GM18873 (cell line): Measurements from ENCODE around the gene LEO1.
"Not testable (repeated sequence)": the region's sequence is repeated elsewhere in the genome, so short reads cannot be mapped to it uniquely, and the experiment has no call there.

Experiments
- ATAC-seq: cut with Tn5 transposase; IDR thresholded peaks from one replicate; pipeline ENCODE4 v1.9.1; 2021; ENCODE audit warnings: mild to moderate bottlenecking, moderate library complexity, moderate number of reproducible peaks; ENCODE audit not compliant: unreplicated experiment, low FRiP score

Gene LEO1

DNA sequence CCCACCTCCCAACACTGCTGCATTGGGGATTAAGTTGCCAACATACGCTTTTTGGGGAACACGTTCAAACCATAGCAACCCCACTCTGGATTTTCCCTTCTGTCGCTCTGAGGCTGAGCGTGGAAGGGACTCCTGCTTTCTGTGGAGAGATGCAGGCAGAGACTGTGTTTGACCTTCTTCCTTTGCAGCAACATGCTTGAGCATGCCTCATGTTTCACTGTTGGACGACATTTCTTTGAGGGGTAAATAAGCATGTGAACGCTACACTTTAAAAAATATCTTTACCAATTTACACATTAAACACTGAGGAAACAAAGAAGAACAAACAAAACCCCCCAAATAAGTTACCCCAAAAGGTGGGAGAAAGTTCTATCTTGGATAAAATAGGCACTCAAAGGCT lies 33.2 kb upstream of the LEO1 start:
- no peak for ATAC-seq

DNA sequence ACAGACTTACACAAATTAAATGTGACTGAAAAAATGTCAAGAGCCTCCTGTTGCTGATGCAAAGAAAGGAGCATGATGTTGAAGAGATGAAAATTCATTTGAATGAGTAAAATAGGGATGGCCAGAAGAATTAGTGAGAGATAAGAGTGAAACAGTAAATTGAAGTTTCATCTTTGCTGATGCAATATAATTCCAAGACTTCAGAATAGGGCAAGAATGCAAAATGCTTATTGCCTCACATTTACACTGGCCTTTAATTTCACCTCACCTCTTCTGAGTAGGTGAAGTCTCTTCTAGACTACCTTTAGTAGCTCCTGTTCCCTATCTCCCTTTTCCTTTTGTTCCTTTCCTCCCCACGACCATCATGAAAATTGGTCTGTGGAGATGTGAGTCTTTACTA lies 32.1 kb upstream of the LEO1 start:
- ATAC-seq: no peak

DNA sequence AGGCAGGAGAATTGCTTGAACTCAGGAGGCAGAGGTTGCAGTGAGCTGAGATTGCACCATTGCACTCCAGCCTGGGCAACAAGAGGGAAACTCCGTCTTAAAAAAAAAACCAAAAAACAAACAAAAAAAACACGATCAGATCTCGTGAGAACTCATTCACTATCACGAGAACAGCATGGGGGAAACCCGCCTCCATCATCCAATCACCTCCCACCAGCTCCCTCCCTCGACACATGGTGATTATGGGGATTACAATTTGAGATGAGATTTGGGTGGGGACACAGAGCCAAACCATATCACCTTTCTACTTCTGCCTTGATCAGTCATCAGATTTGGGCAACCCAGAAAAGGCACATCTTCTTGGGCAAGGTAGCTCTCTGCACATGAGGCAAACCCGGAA lies 31.5 kb upstream of the LEO1 start:
- ATAC-seq: not testable (repeated sequence)

DNA sequence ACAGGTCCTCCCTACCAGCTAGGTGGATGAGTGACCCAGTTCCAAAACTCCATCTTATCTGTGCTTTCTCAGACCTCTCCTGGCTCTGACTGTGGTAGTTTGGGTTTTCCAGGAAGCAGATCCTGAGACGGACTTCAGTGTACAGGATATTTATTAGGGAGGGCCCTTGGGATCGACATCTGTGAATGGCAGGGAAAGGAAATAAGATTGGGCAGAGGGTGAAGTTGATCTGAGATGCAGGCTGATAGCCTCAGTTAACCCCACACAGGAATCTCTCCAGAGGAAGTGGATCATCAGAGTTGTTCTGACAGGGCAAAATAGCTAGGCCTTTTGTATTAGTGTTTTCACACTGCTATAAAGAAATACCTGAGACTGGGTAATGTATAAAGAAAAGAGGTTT lies 30.8 kb upstream of the LEO1 start:
- no peak for ATAC-seq

DNA sequence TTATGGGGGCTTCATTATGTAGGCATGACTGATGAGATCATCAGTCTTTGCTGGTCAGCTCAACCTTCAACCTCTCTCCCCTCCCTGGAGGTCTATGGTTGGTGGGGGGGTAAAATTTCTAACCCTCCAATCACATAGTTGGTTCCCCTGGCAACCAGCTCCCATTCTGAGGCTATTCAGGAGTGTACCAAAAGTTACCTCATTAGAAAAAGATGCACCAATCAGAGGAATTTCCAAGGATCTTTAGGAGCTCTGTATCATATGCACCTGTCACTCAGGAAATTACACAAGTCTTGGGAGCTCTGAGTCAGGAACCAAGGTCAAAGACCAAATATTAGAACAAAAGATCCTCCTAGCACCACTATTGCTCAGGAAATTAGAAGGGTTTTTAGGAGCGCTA lies 21.4 kb upstream of the LEO1 start:
- ATAC-seq: no peak

DNA sequence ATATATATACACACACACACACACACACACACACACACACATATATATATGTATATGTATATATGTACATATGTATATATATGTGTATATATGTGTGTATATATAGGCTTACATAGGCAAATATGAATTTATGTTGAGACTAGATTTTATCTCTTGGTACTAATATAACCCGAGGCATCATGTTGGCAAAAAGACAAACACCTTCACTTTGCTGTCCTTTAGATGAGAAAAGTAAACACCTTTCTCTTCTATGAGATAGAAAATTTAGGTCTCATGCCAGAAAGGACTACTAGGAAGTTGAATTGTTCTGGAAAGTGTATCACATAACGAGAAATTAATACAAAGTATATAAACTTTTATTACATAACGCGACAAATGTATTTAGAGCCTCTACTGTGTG lies 19.6 kb upstream of the LEO1 start:
- ATAC-seq: no peak

DNA sequence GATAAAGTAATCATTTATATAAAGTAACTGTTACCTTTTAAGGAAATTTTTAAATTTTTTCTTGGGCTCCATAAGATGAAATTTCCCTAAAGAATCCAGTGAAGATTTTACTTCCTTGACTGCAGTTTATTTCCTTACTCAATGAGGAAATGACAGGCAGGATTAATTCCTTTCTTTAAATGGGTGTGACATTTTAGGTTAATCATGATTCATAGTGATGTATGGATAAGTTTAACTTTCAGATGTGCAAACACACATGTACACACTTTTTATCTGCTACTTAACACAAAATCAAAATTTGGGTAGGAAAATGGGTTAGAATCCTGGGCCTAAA lies 11.2 kb upstream of the LEO1 start:
- ATAC-seq: no peak

DNA sequence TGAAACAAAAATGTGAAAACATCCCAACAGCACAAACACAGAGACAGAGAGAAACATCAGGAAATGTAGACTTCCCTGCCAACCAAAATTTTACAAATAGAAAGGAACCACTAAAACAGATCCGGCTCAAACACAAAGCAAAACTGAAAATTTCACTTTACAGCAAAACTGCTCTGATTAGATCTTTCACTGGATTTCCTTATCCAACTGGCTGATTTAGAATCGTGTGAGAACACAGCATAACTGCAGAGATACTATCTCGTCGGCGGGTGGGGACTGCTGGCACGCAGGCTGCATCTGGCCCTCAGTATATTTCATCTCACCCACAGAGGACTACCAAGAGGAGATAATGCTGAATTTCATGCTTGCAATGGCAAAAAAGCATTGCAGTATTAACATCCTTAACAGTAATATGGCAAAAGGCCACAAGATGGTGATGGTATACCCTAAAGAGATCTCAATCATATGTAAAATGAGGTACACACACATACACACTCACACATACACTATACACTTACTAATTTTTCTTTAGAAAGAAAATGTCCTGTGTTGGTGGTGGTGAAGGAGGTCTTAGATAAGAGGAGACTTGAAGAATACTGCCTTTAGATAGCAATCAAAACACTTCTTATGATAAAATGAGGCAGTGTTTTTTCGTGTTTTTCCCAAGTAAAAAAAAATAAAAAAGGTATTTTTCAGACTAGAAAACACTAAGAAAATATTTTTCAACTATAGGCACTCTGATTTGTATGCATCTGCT lies 10.6 kb upstream of the LEO1 start:
- ATAC-seq: peak; percentile 80

DNA sequence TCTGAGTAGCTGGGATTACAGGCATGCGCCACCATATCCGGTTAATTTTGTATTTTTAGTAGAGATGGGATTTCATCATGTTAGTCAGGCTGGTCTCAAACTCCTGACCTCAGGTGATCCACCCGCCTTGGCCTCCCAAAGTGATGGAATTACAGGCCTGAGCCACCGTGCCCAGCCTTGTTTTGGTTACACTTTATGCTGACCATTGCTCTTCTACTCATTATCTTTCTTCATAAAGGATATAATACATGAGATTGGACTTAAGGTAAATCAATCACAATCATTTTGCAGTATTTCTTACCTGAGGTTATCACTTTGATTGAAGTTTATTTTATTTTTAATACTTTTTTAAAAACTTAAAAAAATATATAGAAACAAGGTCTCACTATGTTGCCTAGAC lies 2.2 kb upstream of the LEO1 start:
- ATAC-seq: no peak

DNA sequence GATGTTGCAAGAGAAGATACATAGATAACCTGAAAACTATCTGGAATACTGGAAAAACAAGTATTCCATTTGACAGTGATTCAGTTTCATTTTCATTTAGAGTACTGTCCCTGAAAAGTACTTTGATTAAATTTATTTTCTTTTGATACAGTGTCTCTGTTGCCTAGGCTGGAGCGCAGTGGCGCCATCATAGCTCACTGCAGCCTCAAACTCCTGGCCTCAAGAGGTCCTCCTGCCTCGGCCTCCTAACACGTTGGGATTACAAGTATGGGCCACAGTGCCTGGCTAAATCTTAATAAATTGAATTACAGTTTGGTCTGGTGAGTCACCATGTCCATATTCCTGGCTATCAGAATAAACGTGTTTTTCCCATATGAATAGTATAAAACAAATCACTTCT lies 1.6 kb upstream of the LEO1 start:
- no peak for ATAC-seq

DNA sequence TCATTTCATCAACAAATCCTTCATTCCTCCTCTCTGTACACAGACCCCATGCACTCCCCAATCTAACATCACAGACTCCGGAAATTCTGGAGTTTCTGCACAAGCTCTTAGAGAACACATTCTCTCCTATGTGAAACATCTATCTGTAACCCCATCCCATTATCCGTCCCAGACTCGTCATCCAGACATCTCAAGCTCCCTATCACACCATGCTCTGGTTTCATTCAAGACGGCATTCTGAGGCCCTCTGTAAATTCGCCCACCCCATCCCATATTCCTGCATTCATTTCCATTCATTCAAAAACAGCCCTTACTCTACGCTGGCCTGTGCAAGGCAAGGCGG lies 575 bp downstream of the LEO1 start:
- ATAC-seq: peak; percentile 13

DNA sequence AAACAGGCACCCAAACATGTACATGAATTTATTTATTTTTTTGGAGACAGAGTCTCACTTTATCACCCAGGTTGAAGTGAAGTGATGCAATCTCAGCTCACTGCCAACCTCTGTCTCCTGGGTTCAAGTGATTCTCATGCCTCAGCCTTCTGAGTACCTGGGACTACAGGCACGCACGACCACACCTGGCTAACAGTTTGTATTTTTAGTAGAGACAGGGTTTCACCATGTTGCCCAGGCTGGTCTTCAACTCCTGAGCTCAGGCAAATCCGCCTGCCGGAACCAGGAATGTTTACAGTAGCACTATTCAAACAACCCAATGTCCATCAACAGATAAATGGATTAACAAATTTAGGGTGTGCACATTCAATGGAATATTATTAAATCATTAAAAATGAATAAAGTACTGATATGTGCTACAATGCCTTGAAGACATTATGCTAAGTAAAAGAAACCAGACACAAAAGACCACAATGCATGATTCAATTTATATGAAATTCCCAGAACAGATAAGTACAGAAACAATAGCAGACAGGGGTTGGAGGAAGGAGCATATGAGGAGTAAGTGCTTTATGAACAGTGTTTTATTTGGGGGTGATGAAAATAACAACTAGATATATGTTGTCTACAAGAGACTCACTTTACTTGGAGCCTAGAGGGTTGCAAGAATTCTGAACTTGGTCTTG lies 1.3 kb downstream of the LEO1 start:
- no peak for ATAC-seq

DNA sequence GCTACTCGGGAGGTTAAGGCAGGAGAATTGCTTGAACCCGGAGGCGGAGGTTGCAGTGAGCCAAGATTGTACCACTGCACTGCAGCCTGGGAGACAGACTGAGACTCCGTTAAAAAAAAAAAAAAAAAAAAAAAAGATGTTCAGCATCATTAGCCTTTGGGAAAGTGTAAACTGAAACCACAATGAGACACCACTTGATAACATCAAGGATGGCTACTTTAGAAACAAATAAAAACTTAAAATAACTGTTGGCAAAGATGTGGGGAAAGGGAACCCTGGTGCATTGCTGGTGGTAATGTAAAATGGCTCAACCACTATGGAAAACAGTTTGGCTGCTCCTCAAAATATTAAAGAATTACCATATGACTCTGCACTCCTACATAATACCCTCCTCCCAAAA lies 1.9 kb downstream of the LEO1 start:
- ATAC-seq: no peak

DNA sequence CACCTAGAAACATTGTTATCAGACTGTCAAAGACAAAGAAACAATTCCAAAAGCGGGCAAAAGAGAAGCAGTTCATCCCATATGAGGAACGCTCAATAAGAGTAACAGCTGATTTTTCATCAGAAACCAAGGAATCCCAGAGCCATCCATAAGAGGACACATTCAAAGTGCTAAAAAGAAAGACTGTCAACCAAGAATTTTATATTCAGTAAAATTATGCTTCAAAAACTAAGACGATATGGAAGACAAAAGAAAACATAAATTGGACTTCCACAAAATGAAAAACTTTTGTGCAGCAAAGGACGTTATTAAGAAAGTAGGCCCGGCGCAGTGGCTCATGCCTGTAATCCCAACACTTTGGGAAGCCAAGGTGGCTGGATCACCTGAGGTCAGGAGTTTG lies 4.0 kb downstream of the LEO1 start:
- no peak for ATAC-seq

DNA sequence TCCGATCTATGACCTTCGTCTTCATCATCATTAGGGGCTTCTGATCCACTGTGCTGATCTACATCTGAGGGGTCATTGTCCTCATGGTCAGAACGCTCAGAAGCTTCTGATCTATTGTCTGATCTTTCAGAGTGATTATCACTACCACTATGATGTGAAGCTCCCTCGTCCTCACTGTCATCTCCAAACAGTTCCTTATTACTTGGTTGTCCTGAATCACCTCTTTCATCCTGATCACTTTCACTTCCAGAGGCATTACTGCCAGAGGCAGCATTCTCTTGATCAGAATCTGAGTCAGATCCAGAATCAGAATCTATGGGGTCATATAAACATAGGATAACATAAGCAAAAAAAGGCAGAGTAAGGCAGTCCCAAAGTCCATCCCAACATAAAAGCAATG lies 5.4 kb downstream of the LEO1 start:
- no peak for ATAC-seq

DNA sequence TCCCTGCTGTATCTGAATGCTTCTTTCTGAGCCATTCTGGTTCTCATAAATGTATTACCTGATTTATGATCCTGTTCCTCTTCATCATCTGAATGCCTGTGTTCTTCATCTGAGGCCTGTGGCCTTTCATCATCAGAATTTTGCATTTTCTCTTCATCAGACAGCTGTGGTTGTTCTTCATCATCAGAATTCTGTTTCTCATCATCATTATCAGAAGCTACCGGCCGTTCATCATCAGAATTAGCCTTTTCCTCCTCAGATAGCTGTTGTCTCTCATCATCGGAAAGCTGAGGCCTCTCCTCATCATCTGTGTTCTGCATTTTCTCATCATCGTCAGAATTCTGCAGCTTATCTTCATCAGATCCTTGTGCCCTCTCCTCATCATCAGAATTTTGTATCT lies 5.9 kb downstream of the LEO1 start:
- no peak for ATAC-seq

DNA sequence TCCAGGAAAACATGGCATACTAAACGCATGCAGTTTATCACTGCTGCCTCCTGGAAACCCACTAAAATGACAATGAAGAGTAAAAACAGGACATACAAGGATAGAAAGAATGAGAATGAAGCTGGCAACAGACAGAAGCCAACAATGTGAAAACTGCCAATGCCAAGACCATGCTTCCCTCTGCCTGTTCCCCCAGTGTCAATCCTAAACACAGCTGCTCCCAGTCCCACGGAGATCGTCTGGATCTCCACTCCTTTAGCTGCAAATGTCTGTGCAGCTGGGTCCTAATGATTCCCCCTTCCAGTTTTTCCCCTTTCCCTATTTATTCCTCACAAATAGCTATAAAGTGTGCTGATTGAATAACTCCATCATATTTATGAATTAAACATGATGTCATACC lies 16.1 kb downstream of the LEO1 start:
- ATAC-seq: no peak

DNA sequence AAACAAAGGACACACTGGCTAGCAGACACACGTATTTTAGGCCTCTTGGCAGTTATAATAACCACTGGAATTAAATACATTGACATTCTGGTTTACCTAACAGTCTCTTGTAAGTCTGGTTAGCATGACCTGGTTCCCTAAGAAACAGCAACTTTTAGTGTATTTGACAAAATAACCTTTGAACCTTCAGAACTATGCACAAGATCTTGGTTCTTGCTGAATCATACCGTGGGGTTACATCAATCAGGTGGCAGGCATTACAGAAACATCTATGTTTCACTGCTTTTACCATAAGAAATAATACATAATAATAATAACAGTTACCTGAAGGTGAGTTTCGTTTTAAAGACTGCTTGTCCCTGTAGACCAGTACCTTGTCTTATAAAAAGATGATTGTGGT lies 18.8 kb downstream of the LEO1 start:
- ATAC-seq: no peak

DNA sequence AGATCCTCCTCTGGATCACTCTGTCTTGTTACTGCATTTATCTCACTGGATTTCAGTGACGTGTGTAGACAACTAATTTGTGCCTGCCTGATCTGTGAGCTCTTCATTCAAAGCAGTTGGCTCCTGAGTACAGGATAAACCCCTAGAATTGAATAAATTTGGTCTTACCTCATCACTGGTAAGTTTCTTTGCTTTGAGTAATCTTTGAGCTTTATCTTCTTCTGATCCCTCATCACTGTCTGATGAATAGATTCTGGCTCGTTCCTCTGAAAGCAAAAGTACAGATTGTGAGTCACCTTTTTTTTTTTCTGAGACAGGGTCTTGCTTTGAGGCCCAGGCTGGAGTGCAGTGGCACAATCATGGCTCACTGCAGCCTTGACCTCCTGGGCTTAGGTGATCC lies 24.5 kb downstream of the LEO1 start:
- ATAC-seq: no peak

DNA sequence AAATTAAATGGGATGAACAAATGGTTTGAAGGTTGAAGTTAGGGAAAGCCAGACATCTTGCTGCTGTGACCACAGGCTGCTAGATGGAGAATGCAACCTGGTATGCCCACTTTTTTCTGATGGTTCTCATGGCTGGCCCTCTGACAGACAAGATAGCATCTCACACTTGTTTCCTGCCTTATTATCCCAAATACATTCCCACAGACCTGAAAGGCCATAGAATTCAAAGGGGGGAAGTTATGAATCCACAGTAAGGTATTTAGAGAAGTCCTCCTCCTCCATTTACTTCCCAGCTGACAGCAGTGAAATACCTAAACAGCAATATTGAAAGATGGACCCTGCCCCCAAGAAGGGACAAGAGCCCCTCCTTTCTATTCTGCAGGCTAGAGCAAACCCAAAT lies 32.4 kb downstream of the LEO1 start:
- no peak for ATAC-seq

DNA sequence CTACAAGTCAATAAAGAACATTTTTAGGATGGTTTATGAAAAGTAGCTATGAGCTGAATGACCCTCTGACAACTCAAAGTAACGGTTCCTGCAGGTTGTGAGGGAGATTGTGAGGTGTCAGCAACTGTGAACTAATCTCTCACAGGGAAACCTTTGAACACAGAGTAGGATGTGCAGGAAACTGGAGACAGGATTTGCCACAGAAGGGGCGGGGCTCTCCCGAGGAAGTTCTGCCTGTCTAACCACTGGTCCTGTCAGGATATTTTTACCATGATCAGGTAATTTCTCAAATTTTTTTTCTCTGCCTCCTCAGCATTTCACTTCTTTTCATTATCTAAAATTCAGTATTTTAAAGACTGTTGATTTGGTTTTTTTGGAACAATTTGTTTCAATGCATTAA lies 33.3 kb downstream of the LEO1 start:
- no peak for ATAC-seq

DNA sequence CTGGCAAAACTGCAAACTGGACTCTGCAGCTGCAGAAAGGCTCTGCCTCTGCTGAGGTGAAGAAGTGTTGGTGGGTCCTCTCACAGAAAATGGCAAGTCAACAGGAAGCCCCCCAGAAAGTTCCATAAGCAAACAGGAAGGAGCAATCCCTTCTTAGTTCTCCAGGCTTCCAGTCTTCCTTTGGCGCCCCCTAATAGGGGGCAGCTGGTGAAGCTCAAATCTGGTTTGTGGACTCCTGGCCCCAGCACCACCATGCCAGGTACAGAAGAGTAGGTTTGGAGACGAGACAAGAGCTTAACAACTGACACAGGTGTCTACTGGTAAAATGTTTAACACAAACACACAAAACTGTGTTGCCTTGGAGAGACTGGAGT lies 35.5 kb downstream of the LEO1 start:
- ATAC-seq: no peak
